Stimulated activated CD8-positive, alpha-beta memory T cell treated with anti-CD3 and anti-CD28 coated beads, Interleukin-4, amount 100 ng/mL, for 4 hours (primary cell): Measurements from ENCODE around the gene REM2.
"Not testable (repeated sequence)": the region's sequence is repeated elsewhere in the genome, so short reads cannot be mapped to it uniquely, and the experiment has no call there.

Experiments
- DNase-seq, 2 donors: peaks; one replicate each; pipeline ENCODE4 v3.0.0-alpha.2; 2020; ENCODE audit warnings: low read depth in 2 of 2, low spot score in 1 of 2

Gene REM2

GRCh38 chr14:22848351-22849164, 34.5 kb upstream of the REM2 start:
- DNase-seq = no peak

- DNase-seq = no peak
Measured at GRCh38 chr14:22849212-22849819, 33.7 kb upstream of the REM2 start.

GRCh38 chr14:22850944-22851764, 31.9 kb upstream of the REM2 start:
- no peak for DNase-seq

GRCh38 chr14:22852178-22852577, 30.8 kb upstream of the REM2 start:
- not testable (repeated sequence) for DNase-seq

- DNase-seq = no peak
Measured at GRCh38 chr14:22852599-22852939, 30.5 kb upstream of the REM2 start.

- DNase-seq = peak; percentile 79 to 98
Measured at GRCh38 chr14:22852940-22853767, 29.9 kb upstream of the REM2 start.

GRCh38 chr14:22854296-22854695, 28.7 kb upstream of the REM2 start:
- not testable (repeated sequence) for DNase-seq

- no peak for DNase-seq
Measured at GRCh38 chr14:22854963-22855724, 27.9 kb upstream of the REM2 start.

- no peak for DNase-seq
Measured at GRCh38 chr14:22856428-22856827, 26.6 kb upstream of the REM2 start.

GRCh38 chr14:22860377-22860776, 22.6 kb upstream of the REM2 start:
- DNase-seq = not testable (repeated sequence)

- DNase-seq = no peak
Measured at GRCh38 chr14:22861651-22862050, 21.4 kb upstream of the REM2 start.

GRCh38 chr14:22864979-22865378, 18.0 kb upstream of the REM2 start:
- DNase-seq = no peak

GRCh38 chr14:22865424-22866405, 17.3 kb upstream of the REM2 start:
- no peak for DNase-seq

- DNase-seq = no peak
Measured at GRCh38 chr14:22866874-22867273, 16.1 kb upstream of the REM2 start.

- no peak for DNase-seq
Measured at GRCh38 chr14:22870811-22871223, 12.2 kb upstream of the REM2 start.

GRCh38 chr14:22871224-22872032, 11.6 kb upstream of the REM2 start, which contains the start of gene LRP10:
Gene LRP10 (plus strand): TSS chr14:22871740. CDS start chr14:22872304, 564 bp downstream.
- DNase-seq = peak; percentile 48 to 52

- DNase-seq = peak; percentile 43 to 57
Measured at GRCh38 chr14:22872033-22872832, 10.8 kb upstream of the REM2 start.
